Fibroblast of lung (primary cell): ENCODE measurements around the gene ROR2. TPM values are rescaled to one million over a fixed set of nuclear protein-coding genes. Genes with fewer than 3 reads are reported as not detected.

ENCODE experiments used
- DNase-seq, 2 donors: peaks; one replicate each; pipeline versions ENCODE4 v3.0.0 to v3.0.0-alpha.2; 2010; ENCODE audit warnings: low read depth in 2 of 2
- H2AFZ ChIP-seq: 2 replicates; pipeline ENCODE4 v1.5.1; 2012; ENCODE audit warnings: low read length, control low read depth, inconsistent platforms
- H3K27ac ChIP-seq: 2 replicates; pipeline ENCODE4 v1.5.1; 2011; ENCODE audit warnings: low read length, control low read depth; ENCODE audit not compliant: insufficient read depth
- H3K27me3 ChIP-seq: 2 replicates; pipeline ENCODE4 v1.5.1; 2011; ENCODE audit warnings: mild to moderate bottlenecking, low read length; ENCODE audit not compliant: control insufficient read depth, insufficient read depth
- H3K36me3 ChIP-seq: 2 replicates; pipeline ENCODE4 v1.5.1; 2011; ENCODE audit warnings: low read length; ENCODE audit not compliant: control insufficient read depth, insufficient read depth
- H3K4me1 ChIP-seq: 2 replicates; pipeline ENCODE4 v1.5.1; 2011; ENCODE audit warnings: low read length; ENCODE audit not compliant: control insufficient read depth, insufficient read depth; ENCODE audit errors: extremely low read depth
- H3K4me2 ChIP-seq: 2 replicates; pipeline ENCODE4 v1.5.1; 2011; ENCODE audit warnings: low read length, control low read depth; ENCODE audit not compliant: insufficient read depth; ENCODE audit errors: extremely low read depth
- H3K4me3 ChIP-seq, 4 experiments: fragments of 200-600 bp in 1 of 4; sonication (generic) in 1 of 4; replicated peaks in 1 of 4; 2 replicates each; pipeline ENCODE4 v1.5.1; 2011 to 2016; ENCODE audit warnings: low read length in 4 of 4, low read depth in 3 of 4, mild to moderate bottlenecking in 3 of 4, control low read depth in 2 of 4, inconsistent platforms in 1 of 4, mixed read lengths in 1 of 4; ENCODE audit not compliant: insufficient read depth in 1 of 4; ENCODE audit errors: control extremely low read depth in 1 of 4
- H3K79me2 ChIP-seq: 2 replicates; pipeline ENCODE4 v1.5.1; 2012; ENCODE audit warnings: mild to moderate bottlenecking, low read length, inconsistent platforms; ENCODE audit not compliant: control insufficient read depth, insufficient read depth
- H3K9ac ChIP-seq: 2 replicates; pipeline ENCODE4 v1.5.1; 2011; ENCODE audit warnings: mild to moderate bottlenecking, low read length, control low read depth; ENCODE audit not compliant: insufficient read depth
- H3K9me3 ChIP-seq: 2 replicates; pipeline ENCODE4 v1.5.1; 2012; ENCODE audit warnings: low read depth, low read length; ENCODE audit not compliant: control insufficient read depth, insufficient read depth
- H4K20me1 ChIP-seq: 2 replicates; pipeline ENCODE4 v1.5.1; 2011; ENCODE audit warnings: low read length; ENCODE audit not compliant: control insufficient read depth, insufficient read depth; ENCODE audit errors: extremely low read depth
- CTCF ChIP-seq, 2 donors: IDR thresholded peaks in 1 of 2; conservative IDR thresholded peaks in 1 of 2; 1 replicate in 1 of 2; 2 replicates in 1 of 2; pipeline ENCODE4 v1.5.1; 2011 to 2012; ENCODE audit warnings: low read length in 2 of 2, control low read depth in 1 of 2, inconsistent platforms in 1 of 2, low read depth in 1 of 2, mild to moderate bottlenecking in 1 of 2
- EZH2 ChIP-seq: IDR thresholded peaks from 2 replicates; pipeline ENCODE4 v1.5.1; 2012; ENCODE audit warnings: low read length, control low read depth, mild to moderate bottlenecking; ENCODE audit errors: missing control alignments
- polyA plus RNA-seq, 2 donors: library from polyadenylated mRNA; depleted of rRNA in 1 of 2; stranded (reverse) in 1 of 2; unstranded in 1 of 2; fragments of >200 nt; gene quantifications; 2 replicates each; pipeline ENCODE4 v1.2.1, GENCODE V29; 2011 to 2012; ENCODE audit warnings: missing spikeins in 1 of 2
- total RNA-seq: library from RNA; depleted of rRNA; stranded (reverse); fragments of >200 nt; gene quantifications from 2 replicates; pipeline ENCODE4 v1.2.1, GENCODE V29; 2014

The ROR2 gene
- total and polyA plus RNA-seq, 2 donors (not counting 1 experiment from before 2014, with no cell fraction given): 2.3 to 27.9 TPM

- TF ChIP-seq EZH2 (no peak), CTCF (conservative IDR thresholded peaks at IDR 0.05 in 1 of 2, IDR thresholded peaks at IDR 0.05 in 1 of 2; ENCODE audit: low read depth in 1 of 2, low read length in 2 of 2) (peak in 1 of 2 donors; percentile 6)
- Histone ChIP-seq H3K9me3 (no peaks in the 10 kb centered on the region), H3K36me3 (no peaks in the 10 kb centered on the region), H3K9ac (no peak overlapping the region), H3K4me2 (no peak overlapping the region), H3K79me2 (no peaks in the 10 kb centered on the region), H3K27ac (no peak overlapping the region), H2AFZ (no peak overlapping the region), H3K27me3 (no peaks in the 10 kb centered on the region), H3K4me3 (no peak overlapping the region), H4K20me1 (no peaks in the 10 kb centered on the region), H3K4me1 (no peaks in the 10 kb centered on the region)
- DNase-seq: peak in 1 of 2 donors; percentile 51
These were observed 51.4 kb downstream of the ROR2 start for GRCh38 chr9:91898451-91899218.

- H3K27me3 ChIP-seq: no peaks in the 10 kb centered on the region
- DNase-seq: peak in 1 of 2 donors; percentile 63
These were observed 52.8 kb downstream of the ROR2 start for GRCh38 chr9:91897201-91897600.

More at GRCh38 chr9:91897201-91897600, 52.8 kb downstream of the ROR2 start:
- Histone ChIP-seq H3K4me1 (no peaks in the 10 kb centered on the region), H3K9ac (no peak overlapping the region), H2AFZ (no peak overlapping the region), H3K4me2 (peak overlapping the region; percentile 64), H4K20me1 (no peaks in the 10 kb centered on the region), H3K4me3 (no peak overlapping the region), H3K36me3 (no peaks in the 10 kb centered on the region), H3K9me3 (no peaks in the 10 kb centered on the region), H3K27ac (no peak overlapping the region), H3K79me2 (no peaks in the 10 kb centered on the region)
- TF ChIP-seq CTCF (conservative IDR thresholded peaks at IDR 0.05 in 1 of 2, IDR thresholded peaks at IDR 0.05 in 1 of 2; ENCODE audit: low read depth in 1 of 2, low read length in 2 of 2) (no peak), EZH2 (no peak)
